Endothelial cell of umbilical vein (primary cell): ENCODE data around the gene NEK4. TPM values are rescaled to one million over a fixed set of nuclear protein-coding genes. Genes with fewer than 3 reads are reported as not detected.

Source experiments
- BruUV-seq: library from RNA; stranded (reverse); fragments of 400-500 nt; replicated peaks from 2 replicates; lab custom pipeline; 2021; lab: Mats Ljungman, UMichigan
- CTCF ChIA-PET: fragments of 300-600, 350-600 bp; sonication (Branson Sonifier 250); formaldehyde crosslinking; loops from one replicate; lab custom pipeline; 2021; ENCODE audit warnings: antibody characterized with exemption, inconsistent platforms; lab: Charles Lee
- POLR2A ChIA-PET: fragments of 300-600, 350-600 bp; sonication (Branson Sonifier 250); formaldehyde crosslinking; loops from one replicate; lab custom pipeline; 2021; ENCODE audit warnings: antibody characterized with exemption, inconsistent platforms; lab: Charles Lee
- DNase-seq: peaks from one replicate; pipeline ENCODE4 v3.0.0-alpha.2; 2011; ENCODE audit warnings: low read depth, low spot score
- FAIRE-seq: peaks from 2 replicates; lab custom pipeline; 2011; peaks lifted over from hg19 to GRCh38; lab: Jason Lieb, UNC
- H2AFZ ChIP-seq: 2 replicates; pipeline ENCODE4 v1.6.0; 2012; ENCODE audit warnings: low read depth, low read length, control low read depth, inconsistent platforms
- H3K27ac ChIP-seq: 2 replicates; pipeline ENCODE4 v1.5.1; 2011; ENCODE audit warnings: low read depth, mild to moderate bottlenecking, control low read depth, low read length, moderate library complexity; ENCODE audit not compliant: insufficient read depth
- H3K27me3 ChIP-seq, 2 experiments: 2 replicates each; pipeline versions ENCODE4 v1.6.0 to v1.6.1; 2011; ENCODE audit warnings: low read length in 2 of 2, mixed read lengths in 1 of 2; ENCODE audit not compliant: control insufficient read depth in 2 of 2, insufficient read depth in 2 of 2
- H3K36me3 ChIP-seq, 2 experiments: 2 replicates in 1 of 2; 3 replicates in 1 of 2; pipeline ENCODE4 v1.5.1; 2011; ENCODE audit warnings: low read length in 2 of 2, mild to moderate bottlenecking in 1 of 2, moderate library complexity in 1 of 2; ENCODE audit not compliant: control insufficient read depth in 2 of 2, insufficient read depth in 2 of 2; ENCODE audit errors: extremely low read depth in 1 of 2
- H3K4me1 ChIP-seq: 3 replicates; pipeline ENCODE4 v1.5.1; 2011; ENCODE audit warnings: mild to moderate bottlenecking, low read length; ENCODE audit not compliant: control insufficient read depth, insufficient read depth; ENCODE audit errors: extremely low read depth
- H3K4me2 ChIP-seq: 2 replicates; pipeline ENCODE4 v1.6.1; 2011; ENCODE audit warnings: low read length, control low read depth, mixed read lengths; ENCODE audit not compliant: insufficient read depth
- H3K4me3 ChIP-seq, 3 experiments: fragments of 200-600 bp in 1 of 3; sonication (generic), shearing (Covaris generic) in 1 of 3; replicated peaks in 1 of 3; 2 replicates each; pipeline ENCODE4 v1.5.1; 2011 to 2016; ENCODE audit warnings: control low read depth in 3 of 3, low read length in 3 of 3, mild to moderate bottlenecking in 2 of 3, inconsistent platforms in 1 of 3, low read depth in 1 of 3, moderate library complexity in 1 of 3; ENCODE audit not compliant: insufficient read depth in 1 of 3
- H3K79me2 ChIP-seq: 2 replicates; pipeline ENCODE4 v1.6.0; 2012; ENCODE audit warnings: low read length, inconsistent platforms; ENCODE audit not compliant: control insufficient read depth, insufficient read depth
- H3K9ac ChIP-seq: replicated peaks from 2 replicates; pipeline ENCODE3; 2011; ENCODE audit warnings: low read length, control low read depth; ENCODE audit not compliant: insufficient read depth; ENCODE audit errors: extremely low read depth
- H3K9me1 ChIP-seq: replicated peaks from 3 replicates; pipeline ENCODE4 v1.6.0; 2011; ENCODE audit warnings: mild to moderate bottlenecking, low read length; ENCODE audit not compliant: control insufficient read depth, insufficient read depth; ENCODE audit errors: extremely low read depth
- H3K9me3 ChIP-seq: replicated peaks from 2 replicates; pipeline ENCODE4 v1.5.1; 2012; ENCODE audit warnings: low read length, inconsistent platforms; ENCODE audit not compliant: control insufficient read depth, insufficient read depth
- H4K20me1 ChIP-seq: replicated peaks from 2 replicates; pipeline ENCODE3; 2011; ENCODE audit warnings: mild to moderate bottlenecking, low read length; ENCODE audit not compliant: control insufficient read depth, insufficient read depth; ENCODE audit errors: extremely low read depth
- EZH2 ChIP-seq: IDR thresholded peaks from 2 replicates; pipeline ENCODE4 v1.6.1; 2012; ENCODE audit warnings: borderline replicate concordance, low read depth, mild to moderate bottlenecking, moderate library complexity, low read length, inconsistent platforms; ENCODE audit not compliant: severe bottlenecking
- FOS ChIP-seq: IDR thresholded peaks from 2 replicates; pipeline ENCODE4 v1.6.1; 2011; ENCODE audit warnings: mild to moderate bottlenecking, low read length, moderate library complexity, borderline replicate concordance; ENCODE audit not compliant: insufficient read depth
- GATA2 ChIP-seq: IDR thresholded peaks from 2 replicates; pipeline ENCODE4 v1.7.0; 2011; ENCODE audit warnings: low read depth, mild to moderate bottlenecking, moderate library complexity, mixed read lengths, low read length; ENCODE audit not compliant: insufficient read length, insufficient read depth
- JUN ChIP-seq: IDR thresholded peaks from 2 replicates; pipeline ENCODE4 v1.6.1; 2011; ENCODE audit warnings: borderline replicate concordance, low read depth; ENCODE audit not compliant: insufficient read length, insufficient read depth
- MYC ChIP-seq: IDR thresholded peaks from one replicate; pipeline ENCODE4 v1.6.1; 2011; ENCODE audit warnings: mild to moderate bottlenecking, low read depth, low read length
- POLR2A ChIP-seq: IDR thresholded peaks from 2 replicates; pipeline ENCODE4 v1.6.1; 2012; ENCODE audit warnings: low read depth, mild to moderate bottlenecking, control low read depth, low read length
- POLR2AphosphoS5 ChIP-seq: IDR thresholded peaks from 2 replicates; pipeline ENCODE4 v1.6.1; 2012; ENCODE audit warnings: low read depth, mild to moderate bottlenecking, control low read depth, low read length, moderate library complexity; ENCODE audit not compliant: insufficient read depth
- dilution Hi-C: fragments of 300-500 bp; cut with MboI; formaldehyde crosslinking; loops from one replicate; pipeline ENCODE4 v1.15.0; 2019; ENCODE audit warnings: low sequenced_read_pairs; ENCODE audit not compliant: extremely low pct_ligation_motif_present
- intact Hi-C: fragments of 100-400 bp; cut with micrococcal nuclease; formaldehyde crosslinking; loops from one replicate; pipeline ENCODE4 v1.10.0; 2022
- polyA plus RNA-seq, 4 experiments: library from polyadenylated mRNA; depleted of rRNA in 3 of 4; stranded (reverse) in 3 of 4; unstranded in 1 of 4; fragments of >200 nt; gene quantifications; 2 replicates each; pipeline versions ENCODE4 v1.2.1 to v1.2.3, GENCODE V29; 2011 to 2012; ENCODE audit warnings: missing spikeins in 1 of 4
- total RNA-seq: library from RNA; stranded (reverse); gene quantifications from 2 replicates; pipeline ENCODE4 v1.2.3, GENCODE V29; 2021
- TF ChIP-seq, protein P1 (sequence below), 2 donors: IDR thresholded peaks; 1 replicate in 1 of 2; 2 replicates in 1 of 2; pipeline ENCODE4 v1.5.1; 2011; ENCODE audit warnings: low read length in 2 of 2, mild to moderate bottlenecking in 2 of 2, moderate library complexity in 2 of 2, control low read depth in 1 of 2, inconsistent platforms in 1 of 2, low read depth in 1 of 2; ENCODE audit not compliant: insufficient read depth in 1 of 2; ENCODE audit errors: extremely low read depth in 1 of 2
- TF ChIP-seq, protein P2 (sequence below): IDR thresholded peaks from 2 replicates; pipeline ENCODE4 v1.6.1; 2011; ENCODE audit not compliant: insufficient read depth, insufficient read length

Gene NEK4
- total and polyA plus RNA-seq, 2 donors (not counting 3 experiments of a cell fraction or from before 2014, with no cell fraction given): 4.4 to 20.8 TPM

GRCh38 chr3:52809662-52810377, 39.1 kb upstream of the NEK4 start:
- ChIA-PET CTCF (interaction anchor here (2.1 to 3.9 kb wide), 2 partner anchors 11 kb away, joined by 7 to 13 read pairs; no protein-coding TSS in a partner anchor), POLR2A (no interaction called here)
- Histone ChIP-seq H3K4me3 (no peak overlapping the region), H3K27ac (no peak overlapping the region), H4K20me1 (no peaks in the 10 kb centered on the region), H3K9me1 (no peaks in the 10 kb centered on the region), H3K4me2 (no peak overlapping the region), H3K36me3 (no peaks in the 10 kb centered on the region), H2AFZ (no peak overlapping the region), H3K4me1 (no peaks in the 10 kb centered on the region), H3K9me3 (no peaks in the 10 kb centered on the region), H3K79me2 (no peaks in the 10 kb centered on the region), H3K27me3 (no peaks in the 10 kb centered on the region), H3K9ac (no peak overlapping the region)
- no peak for FAIRE-seq
- no peak for DNase-seq
- no TSS peak for BruUV-seq
- TF ChIP-seq JUN (no peak), EZH2 (no peak), GATA2 (no peak), MYC (no peak), POLR2A (no peak), POLR2AphosphoS5 (no peak), FOS (no peak)
- TF ChIP-seq, protein P1, sequence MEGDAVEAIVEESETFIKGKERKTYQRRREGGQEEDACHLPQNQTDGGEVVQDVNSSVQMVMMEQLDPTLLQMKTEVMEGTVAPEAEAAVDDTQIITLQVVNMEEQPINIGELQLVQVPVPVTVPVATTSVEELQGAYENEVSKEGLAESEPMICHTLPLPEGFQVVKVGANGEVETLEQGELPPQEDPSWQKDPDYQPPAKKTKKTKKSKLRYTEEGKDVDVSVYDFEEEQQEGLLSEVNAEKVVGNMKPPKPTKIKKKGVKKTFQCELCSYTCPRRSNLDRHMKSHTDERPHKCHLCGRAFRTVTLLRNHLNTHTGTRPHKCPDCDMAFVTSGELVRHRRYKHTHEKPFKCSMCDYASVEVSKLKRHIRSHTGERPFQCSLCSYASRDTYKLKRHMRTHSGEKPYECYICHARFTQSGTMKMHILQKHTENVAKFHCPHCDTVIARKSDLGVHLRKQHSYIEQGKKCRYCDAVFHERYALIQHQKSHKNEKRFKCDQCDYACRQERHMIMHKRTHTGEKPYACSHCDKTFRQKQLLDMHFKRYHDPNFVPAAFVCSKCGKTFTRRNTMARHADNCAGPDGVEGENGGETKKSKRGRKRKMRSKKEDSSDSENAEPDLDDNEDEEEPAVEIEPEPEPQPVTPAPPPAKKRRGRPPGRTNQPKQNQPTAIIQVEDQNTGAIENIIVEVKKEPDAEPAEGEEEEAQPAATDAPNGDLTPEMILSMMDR (IDR thresholded peaks at IDR 0.05; ENCODE audit: extremely low read depth in 1 of 2, insufficient read depth in 1 of 2, low read depth in 1 of 2, low read length in 2 of 2): no peak
- TF ChIP-seq, protein P2, sequence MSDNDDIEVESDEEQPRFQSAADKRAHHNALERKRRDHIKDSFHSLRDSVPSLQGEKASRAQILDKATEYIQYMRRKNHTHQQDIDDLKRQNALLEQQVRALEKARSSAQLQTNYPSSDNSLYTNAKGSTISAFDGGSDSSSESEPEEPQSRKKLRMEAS: no peak
- dilution Hi-C loops (no loop called here), intact Hi-C loops (no loop called here)
